ENCODE data around the gene IL4I1. TPM values are rescaled to one million over a fixed set of nuclear protein-coding genes. Genes with fewer than 3 reads are reported as not detected.

IL4I1 gene
- total and polyA plus RNA-seq, 2 of the 4 experiments (the other 2 are of a cell fraction): 0.31 to 0.36 TPM

DNA sequence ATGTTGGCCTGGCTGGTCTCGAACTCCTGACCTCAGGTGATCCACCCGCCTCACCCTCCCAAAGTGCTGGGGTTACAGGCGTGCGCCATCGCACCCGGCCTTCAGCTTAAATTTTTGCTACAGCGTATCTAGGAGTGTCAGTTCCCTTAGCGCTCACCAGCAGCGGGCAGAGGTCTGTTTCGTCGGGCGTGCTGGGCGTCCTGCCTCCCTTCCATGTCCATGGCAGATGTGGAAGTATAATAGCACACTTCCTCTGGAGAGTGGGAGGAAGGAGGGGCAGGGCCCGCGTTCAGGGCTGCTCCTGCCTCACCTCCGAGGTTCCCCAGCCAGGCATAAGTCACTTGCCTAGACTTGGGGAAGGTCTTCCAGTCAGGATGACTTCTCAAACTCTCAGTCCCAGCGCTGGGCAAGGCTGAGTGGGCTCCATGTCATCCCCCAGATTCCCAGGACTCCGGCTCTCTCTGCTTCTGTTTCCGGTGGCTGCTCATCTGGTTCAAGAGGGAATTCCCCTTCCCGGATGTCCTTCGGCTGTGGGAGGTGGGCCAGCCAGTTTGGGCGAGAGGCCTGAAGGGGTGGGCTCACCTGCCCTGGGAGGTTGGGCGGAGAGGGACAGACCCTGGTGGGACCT lies 9.5 kb downstream of the IL4I1 start:
- dilution Hi-C loops (cut with HindIII; ENCODE audit: low sequenced_read_pairs, unreplicated experiment) (no loop called here), in situ Hi-C loops (cut with MboI; ENCODE audit: low sequenced_read_pairs) (no loop called here), intact Hi-C loops (cut with micrococcal nuclease) (no loop called here)
- Histone ChIP-seq H3K4me1 (ENCODE audit: control insufficient read depth, insufficient read depth, low read length) (peaks cover 2% of the 10 kb centered on the region; the same call in 1 of the 2 replicates), H2AK5ac (ENCODE audit: low read depth, low read length) (no peak overlapping the region), H3K9me1 (ENCODE audit: insufficient read depth, low read length) (no peaks in the 10 kb centered on the region), H2AK9ac (replicated peaks; ENCODE audit: low read depth, low read length, poor library complexity) (no peak overlapping the region), H3K27ac (ENCODE audit: insufficient read depth, low read length) (no peak overlapping the region), H4K8ac (ENCODE audit: low read depth in 2 of 2, low read length in 2 of 2) (no peak overlapping the region), H2BK15ac (ENCODE audit: low read depth, low read length) (no peak overlapping the region), H3K9ac (ENCODE audit: low read depth, low read length) (no peak overlapping the region), H2BK5ac (ENCODE audit: low read depth, low read length, poor library complexity, severe bottlenecking) (no peak overlapping the region), H3K4ac (ENCODE audit: low read depth, low read length) (no peak overlapping the region), H4K20me1 (ENCODE audit: insufficient read depth, low read length) (no peaks in the 10 kb centered on the region), H3K36me3 (ENCODE audit: control insufficient read depth, insufficient read depth, low read length) (peaks cover 39% of the 10 kb centered on the region), H3K27me3 (ENCODE audit: control insufficient read depth, insufficient read depth, low read length) (peaks cover 3% of the 10 kb centered on the region; the same call in 1 of the 2 replicates), H4K91ac (ENCODE audit: insufficient read depth, low read depth, low read length) (no peak overlapping the region), H3K18ac (ENCODE audit: low read depth, low read length) (no peak overlapping the region), H2AFZ (replicated peaks; ENCODE audit: low read length, poor library complexity) (no peak overlapping the region), H2BK20ac (ENCODE audit: low read depth, low read length) (no peak overlapping the region), H3K4me2 (ENCODE audit: low read depth, low read length) (no peak overlapping the region), H3K4me3 (ENCODE audit: insufficient read depth, low read depth, low read length) (no peak overlapping the region), H3K56ac (ENCODE audit: extremely low read depth, insufficient read depth, low read length) (no peak overlapping the region), H3K79me1 (ENCODE audit: low read depth in 1 of 2, low read length in 2 of 2) (peaks cover 0 to 6% of the 10 kb centered on the region in 2 experiments; a peak in 1 of 4 replicates), H4K5ac (ENCODE audit: low read depth, low read length) (no peak overlapping the region), H3K23ac (ENCODE audit: low read depth, low read length) (no peak overlapping the region), H3K9me3 (ENCODE audit: control insufficient read depth, insufficient read depth, low read length) (peaks cover 6% of the 10 kb centered on the region; the same call in 1 of the 2 replicates), H3K14ac (replicated peaks; ENCODE audit: low read depth, low read length) (no peak overlapping the region), H2BK120ac (ENCODE audit: low read depth, low read length) (no peak overlapping the region)
- ATAC-seq (ENCODE audit: low read depth) (no peak), DNase-seq (no peak)
- BruUV-seq (replicated peaks): no TSS peak
- no peak for TF ChIP-seq CTCF (conservative IDR thresholded peaks at IDR 0.05; ENCODE audit: low read depth, low read length)
- TF ChIP-seq RAD21 (IDR thresholded peaks at IDR 0.05; ENCODE audit: low read length): no peak
- no peak for TF ChIP-seq FOS (IDR thresholded peaks at IDR 0.05; ENCODE audit: low read depth, low read length)
- no peak for TF ChIP-seq BHLHE40 (IDR thresholded peaks at IDR 0.05; ENCODE audit: low read depth, low read length)
- TF ChIP-seq SMC3 (IDR thresholded peaks at IDR 0.05; ENCODE audit: low read depth, low read length): no peak
- TF ChIP-seq RFX5 (IDR thresholded peaks at IDR 0.05; ENCODE audit: low read depth, low read length): no peak
- TF ChIP-seq MAFK (IDR thresholded peaks at IDR 0.05; ENCODE audit: low read depth, low read length): no peak
- TF ChIP-seq POLR2A (IDR thresholded peaks at IDR 0.05; ENCODE audit: low read depth, low read length): no peak
- TF ChIP-seq NFE2L2 (IDR thresholded peaks at IDR 0.05; ENCODE audit: low read depth, low read length): no peak
- no peak for TF ChIP-seq CHD1 (IDR thresholded peaks at IDR 0.05; ENCODE audit: low read depth, low read length)
- no peak for TF ChIP-seq CEBPB (IDR thresholded peaks at IDR 0.05; ENCODE audit: low read depth, low read length)
- POLR2A ChIA-PET (ENCODE audit: unreplicated experiment): no interaction called here
- CTCF ChIA-PET: no interaction called here
- 87% methylated on average over 9 of the region's 23 CpGs; no CpG with 5 or more reads in 1 of the 2 experiments for WGBS, 2 experiments (ENCODE audit: extremely low coverage in 2 of 2, insufficient read length in 1 of 2)
